Gastroesophageal sphincter (tissue), 3 donors: Measurements from ENCODE around the gene SPRING1.
A peak's percentile ranks its signal among the peaks of the same experiment; 100 is the strongest.

Source experiments
- CTCF ChIP-seq, 4 experiments: fragments of 200-600 bp in 2 of 4; fragments of 450-650 bp in 2 of 4; sonication (generic) in 1 of 4; IDR thresholded peaks; one replicate each; pipeline ENCODE4 v1.5.1; 2017 to 2019; ENCODE audit warnings: antibody characterized with exemption in 4 of 4, mild to moderate bottlenecking in 2 of 4, moderate library complexity in 2 of 4
- EP300 ChIP-seq: sonication (generic); formaldehyde crosslinking; IDR thresholded peaks from one replicate; pipeline ENCODE4 v1.6.1; 2017; ENCODE audit warnings: antibody characterized with exemption, mild to moderate bottlenecking
- POLR2A ChIP-seq, 2 donors: fragments of 450-650 bp; IDR thresholded peaks; one replicate each; pipeline ENCODE4 v1.6.1; 2017; ENCODE audit warnings: antibody characterized with exemption in 2 of 2, mild to moderate bottlenecking in 2 of 2, moderate library complexity in 1 of 2
- POLR2AphosphoS5 ChIP-seq: sonication (generic); formaldehyde crosslinking; IDR thresholded peaks from one replicate; pipeline ENCODE4 v1.6.1; 2017; ENCODE audit warnings: antibody characterized with exemption

GRCh38 chr12:116718655-116719454 is 19.0 kb downstream of the SPRING1 start:
- TF ChIP-seq POLR2AphosphoS5 = peak; percentile 68
- no peak for TF ChIP-seq CTCF (IDR thresholded peaks at IDR 0.05)
- TF ChIP-seq POLR2A (IDR thresholded peaks at IDR 0.05) = no peak
- TF ChIP-seq EP300 = no peak
